Coronary artery (tissue), 2 donors: ENCODE results near the gene TRAT1.

ENCODE experiments used
- DNase-seq: peaks from one replicate; pipeline ENCODE4 v3.0.0-alpha.2; 2017; ENCODE audit warnings: low spot score
- H3K27ac ChIP-seq, 2 donors: fragments of 200-600 bp; sonication (generic); one replicate each; pipeline ENCODE4 v1.5.1; 2016 to 2019
- H3K4me3 ChIP-seq: fragments of 200-600 bp; sonication (generic); 2 replicates; pipeline ENCODE4 v1.5.1; 2016; ENCODE audit warnings: mild to moderate bottlenecking, moderate library complexity
- TF ChIP-seq, protein P1 (sequence below): fragments of 200-600 bp; sonication (generic); IDR thresholded peaks from one replicate; pipeline ENCODE4 v1.5.1; 2019; ENCODE audit warnings: antibody characterized with exemption

Gene TRAT1

DNA sequence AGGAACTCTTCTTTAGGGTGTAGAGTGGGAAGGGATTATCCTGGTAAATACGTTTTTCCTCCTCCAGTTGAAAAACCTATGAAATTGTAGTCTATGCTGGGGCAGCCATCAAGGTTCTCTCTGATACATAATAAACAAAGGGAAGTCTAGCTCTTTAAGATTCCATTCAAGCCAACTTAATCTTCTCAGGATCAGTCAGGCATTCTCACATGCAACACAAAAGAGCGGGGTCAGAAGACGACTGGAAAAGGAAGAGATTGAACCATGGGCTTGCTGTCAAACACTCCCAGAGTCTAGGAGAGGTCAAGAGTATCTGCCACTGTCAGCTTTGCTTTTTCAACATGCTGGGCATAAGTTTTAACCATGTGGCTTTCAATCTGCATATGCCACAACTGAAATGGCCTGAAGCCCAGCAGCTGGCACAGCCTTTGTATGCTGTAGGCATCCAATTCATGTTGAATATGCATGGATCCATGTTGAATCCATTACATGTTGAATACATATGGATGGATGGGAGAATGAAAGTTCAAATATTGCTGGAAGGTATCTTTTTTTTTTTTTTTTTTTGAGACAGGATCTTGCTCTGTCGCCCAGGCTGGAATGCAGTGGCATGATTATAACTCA lies 8.5 kb downstream of the TRAT1 start:
- no peak for DNase-seq
- TF ChIP-seq, protein P1, sequence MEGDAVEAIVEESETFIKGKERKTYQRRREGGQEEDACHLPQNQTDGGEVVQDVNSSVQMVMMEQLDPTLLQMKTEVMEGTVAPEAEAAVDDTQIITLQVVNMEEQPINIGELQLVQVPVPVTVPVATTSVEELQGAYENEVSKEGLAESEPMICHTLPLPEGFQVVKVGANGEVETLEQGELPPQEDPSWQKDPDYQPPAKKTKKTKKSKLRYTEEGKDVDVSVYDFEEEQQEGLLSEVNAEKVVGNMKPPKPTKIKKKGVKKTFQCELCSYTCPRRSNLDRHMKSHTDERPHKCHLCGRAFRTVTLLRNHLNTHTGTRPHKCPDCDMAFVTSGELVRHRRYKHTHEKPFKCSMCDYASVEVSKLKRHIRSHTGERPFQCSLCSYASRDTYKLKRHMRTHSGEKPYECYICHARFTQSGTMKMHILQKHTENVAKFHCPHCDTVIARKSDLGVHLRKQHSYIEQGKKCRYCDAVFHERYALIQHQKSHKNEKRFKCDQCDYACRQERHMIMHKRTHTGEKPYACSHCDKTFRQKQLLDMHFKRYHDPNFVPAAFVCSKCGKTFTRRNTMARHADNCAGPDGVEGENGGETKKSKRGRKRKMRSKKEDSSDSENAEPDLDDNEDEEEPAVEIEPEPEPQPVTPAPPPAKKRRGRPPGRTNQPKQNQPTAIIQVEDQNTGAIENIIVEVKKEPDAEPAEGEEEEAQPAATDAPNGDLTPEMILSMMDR = no peak
- no peak overlapping the region for H3K27ac ChIP-seq

DNA sequence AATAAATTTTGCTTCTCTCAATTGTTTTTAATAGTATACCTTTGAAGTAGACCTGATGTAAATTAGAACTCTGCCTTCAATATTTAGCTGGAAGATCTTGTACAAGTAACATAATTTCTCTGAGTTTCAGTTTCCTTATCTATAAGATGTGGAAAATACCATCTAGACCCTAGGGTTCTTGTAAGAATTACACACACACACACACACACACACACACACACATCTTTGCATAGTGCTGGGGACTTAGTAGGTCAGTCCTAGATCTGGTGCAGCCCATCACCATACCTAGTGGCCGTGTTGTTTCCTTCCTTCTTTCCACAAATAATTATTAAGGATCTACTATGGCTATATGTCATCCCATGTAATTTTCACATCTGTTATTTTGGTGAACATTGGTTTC lies 11.0 kb downstream of the TRAT1 start:
- DNase-seq = no peak
- no peak overlapping the region for H3K4me3 ChIP-seq
- no peak overlapping the region for H3K27ac ChIP-seq
- TF ChIP-seq, protein P1 = no peak

More for the DNA sequence above, 8.5 kb downstream of the TRAT1 start:
- H3K4me3 ChIP-seq = no peak overlapping the region

DNA sequence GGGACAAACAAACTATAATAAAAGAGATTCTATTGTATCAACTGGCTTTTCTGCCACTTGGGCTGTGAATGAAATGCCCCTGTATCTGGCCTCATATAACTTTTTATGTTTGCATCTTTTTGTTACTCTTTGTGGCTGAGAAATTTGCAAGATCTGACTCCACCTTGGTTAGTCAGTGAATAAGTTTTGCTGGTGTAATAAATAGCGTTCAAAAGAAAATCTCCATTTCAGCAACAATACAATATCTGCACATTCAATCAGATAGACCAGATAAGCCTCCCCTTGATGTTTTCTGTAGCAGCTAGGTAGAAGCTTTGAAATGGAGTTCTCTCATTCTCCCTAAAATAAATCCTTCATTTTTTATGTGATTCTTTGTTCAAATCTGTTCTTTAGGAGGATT lies 12.0 kb downstream of the TRAT1 start:
- TF ChIP-seq, protein P1 = no peak
- Histone ChIP-seq H3K27ac (no peak overlapping the region), H3K4me3 (no peak overlapping the region)
- no peak for DNase-seq

DNA sequence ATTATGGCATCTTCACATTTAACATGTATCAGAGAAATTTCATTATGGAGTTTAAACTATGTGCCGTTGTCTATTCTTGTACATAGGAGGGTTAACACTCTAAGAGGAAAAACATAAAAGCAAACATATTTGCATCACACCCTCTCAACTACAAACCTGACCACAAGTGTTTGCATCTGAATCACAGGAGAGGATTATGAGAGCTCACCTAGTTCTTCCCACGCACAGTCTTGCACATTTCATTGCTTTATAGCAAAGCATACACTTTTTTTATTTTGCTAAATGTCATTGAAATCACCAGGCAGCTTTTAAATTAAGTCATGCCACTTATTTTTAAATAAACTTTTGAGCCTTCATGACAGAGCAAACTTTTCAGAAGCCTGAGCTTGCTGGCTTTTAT lies 12.5 kb downstream of the TRAT1 start:
- no peak overlapping the region for H3K4me3 ChIP-seq
- TF ChIP-seq, protein P1 = no peak

DNA sequence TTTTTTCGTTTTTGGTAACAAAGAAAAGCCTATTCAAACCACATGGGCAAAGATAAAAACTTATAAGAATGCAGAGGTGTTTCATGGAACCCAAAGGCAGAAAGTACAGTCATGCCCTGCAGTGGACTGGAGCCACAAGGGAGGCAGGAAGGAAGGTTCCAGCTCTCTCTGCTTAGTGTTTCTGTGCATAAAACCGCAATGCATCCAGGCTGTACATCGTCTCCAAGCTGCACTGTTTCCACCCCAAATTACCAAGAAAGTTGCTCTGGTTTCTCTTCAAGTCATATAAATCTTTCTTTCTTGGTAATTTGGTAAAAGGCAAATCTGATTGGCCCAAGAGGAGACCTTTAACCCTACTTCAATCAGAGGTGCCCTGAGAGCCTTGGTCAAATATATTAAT lies 15.8 kb downstream of the TRAT1 start:
- TF ChIP-seq, protein P1 = no peak
- Histone ChIP-seq H3K27ac (no peak overlapping the region), H3K4me3 (no peak overlapping the region)
- DNase-seq = no peak

More for the DNA sequence above, 12.5 kb downstream of the TRAT1 start:
- H3K27ac ChIP-seq = no peak overlapping the region
- DNase-seq = no peak

DNA sequence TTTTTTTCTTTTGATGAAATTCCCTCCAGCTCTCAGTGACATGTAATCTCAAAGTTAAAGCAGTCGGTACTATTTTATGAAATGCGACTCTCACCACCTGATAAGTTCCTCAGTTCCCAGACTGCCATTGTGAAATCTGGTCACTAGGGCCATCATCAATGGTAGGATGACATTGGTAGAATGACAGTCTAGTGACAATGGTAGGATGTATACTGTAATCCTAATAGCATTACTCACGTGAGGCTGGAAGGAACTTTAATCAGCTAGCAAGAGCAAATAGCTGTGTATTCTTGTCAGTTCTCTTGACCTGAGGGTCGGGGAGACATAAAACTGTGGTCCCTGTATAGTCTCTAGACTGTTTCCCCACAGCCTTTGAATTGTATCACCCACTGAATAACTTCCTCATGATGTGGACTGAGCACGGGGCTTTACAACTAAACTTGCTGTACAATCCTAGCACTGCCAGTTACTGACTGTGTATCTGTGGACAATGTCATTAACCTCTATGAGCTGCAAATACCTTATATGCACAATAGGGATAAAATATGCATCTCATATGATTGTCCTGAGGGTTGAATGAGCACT lies 23.2 kb downstream of the TRAT1 start:
- no peak for DNase-seq

More for the DNA sequence above, 23.2 kb downstream of the TRAT1 start:
- TF ChIP-seq, protein P1 = no peak
- Histone ChIP-seq H3K27ac (no peak overlapping the region), H3K4me3 (no peak overlapping the region)
